VCaP (cell line): ENCODE data around the gene PRKAG3.
A peak's percentile ranks its signal among the peaks of the same experiment; 100 is the strongest.

Source experiments
- H3K27ac ChIP-seq: fragments of 450-650 bp; 2 replicates; pipeline ENCODE4 v1.5.1; 2017
- TF ChIP-seq, protein P1 (sequence below): fragments of 450-650 bp; conservative IDR thresholded peaks from 2 replicates; pipeline ENCODE4 v1.5.1; 2017; ENCODE audit warnings: mild to moderate bottlenecking, moderate library complexity

The PRKAG3 gene

GRCh38 chr2:218877891-218878290, 46.3 kb upstream of the PRKAG3 start:
- TF ChIP-seq, protein P1, sequence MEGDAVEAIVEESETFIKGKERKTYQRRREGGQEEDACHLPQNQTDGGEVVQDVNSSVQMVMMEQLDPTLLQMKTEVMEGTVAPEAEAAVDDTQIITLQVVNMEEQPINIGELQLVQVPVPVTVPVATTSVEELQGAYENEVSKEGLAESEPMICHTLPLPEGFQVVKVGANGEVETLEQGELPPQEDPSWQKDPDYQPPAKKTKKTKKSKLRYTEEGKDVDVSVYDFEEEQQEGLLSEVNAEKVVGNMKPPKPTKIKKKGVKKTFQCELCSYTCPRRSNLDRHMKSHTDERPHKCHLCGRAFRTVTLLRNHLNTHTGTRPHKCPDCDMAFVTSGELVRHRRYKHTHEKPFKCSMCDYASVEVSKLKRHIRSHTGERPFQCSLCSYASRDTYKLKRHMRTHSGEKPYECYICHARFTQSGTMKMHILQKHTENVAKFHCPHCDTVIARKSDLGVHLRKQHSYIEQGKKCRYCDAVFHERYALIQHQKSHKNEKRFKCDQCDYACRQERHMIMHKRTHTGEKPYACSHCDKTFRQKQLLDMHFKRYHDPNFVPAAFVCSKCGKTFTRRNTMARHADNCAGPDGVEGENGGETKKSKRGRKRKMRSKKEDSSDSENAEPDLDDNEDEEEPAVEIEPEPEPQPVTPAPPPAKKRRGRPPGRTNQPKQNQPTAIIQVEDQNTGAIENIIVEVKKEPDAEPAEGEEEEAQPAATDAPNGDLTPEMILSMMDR = no peak
- no peak overlapping the region for H3K27ac ChIP-seq

GRCh38 chr2:218877331-218877730, 45.7 kb upstream of the PRKAG3 start:
- TF ChIP-seq, protein P1 = no peak
- H3K27ac ChIP-seq = no peak overlapping the region

GRCh38 chr2:218876562-218877219, 45.1 kb upstream of the PRKAG3 start:
- TF ChIP-seq, protein P1 = peak; percentile 94
- no peak overlapping the region for H3K27ac ChIP-seq

- H3K27ac ChIP-seq = no peak overlapping the region
- TF ChIP-seq, protein P1 = no peak
Observed at GRCh38 chr2:218875692-218876246, 44.2 kb upstream of the PRKAG3 start.

DNA sequence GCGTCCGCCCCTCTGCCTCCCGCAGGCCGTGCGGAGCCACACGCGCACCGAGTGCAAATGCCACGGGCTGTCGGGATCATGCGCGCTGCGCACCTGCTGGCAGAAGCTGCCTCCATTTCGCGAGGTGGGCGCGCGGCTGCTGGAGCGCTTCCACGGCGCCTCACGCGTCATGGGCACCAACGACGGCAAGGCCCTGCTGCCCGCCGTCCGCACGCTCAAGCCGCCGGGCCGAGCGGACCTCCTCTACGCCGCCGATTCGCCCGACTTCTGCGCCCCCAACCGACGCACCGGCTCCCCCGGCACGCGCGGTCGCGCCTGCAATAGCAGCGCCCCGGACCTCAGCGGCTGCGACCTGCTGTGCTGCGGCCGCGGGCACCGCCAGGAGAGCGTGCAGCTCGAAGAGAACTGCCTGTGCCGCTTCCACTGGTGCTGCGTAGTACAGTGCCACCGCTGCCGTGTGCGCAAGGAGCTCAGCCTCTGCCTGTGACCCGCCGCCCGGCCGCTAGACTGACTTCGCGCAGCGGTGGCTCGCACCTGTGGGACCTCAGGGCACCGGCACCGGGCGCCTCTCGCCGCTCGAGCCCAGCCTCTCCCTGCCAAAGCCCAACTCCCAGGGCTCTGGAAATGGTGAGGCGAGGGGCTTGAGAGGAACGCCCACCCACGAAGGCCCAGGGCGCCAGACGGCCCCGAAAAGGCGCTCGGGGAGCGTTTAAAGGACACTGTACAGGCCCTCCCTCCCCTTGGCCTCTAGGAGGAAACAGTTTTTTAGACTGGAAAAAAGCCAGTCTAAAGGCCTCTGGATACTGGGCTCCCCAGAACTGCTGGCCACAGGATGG, 42.0 kb upstream of the PRKAG3 start:
- TF ChIP-seq, protein P1 = no peak
- H3K27ac ChIP-seq = no peak overlapping the region

- no peak overlapping the region for H3K27ac ChIP-seq
- TF ChIP-seq, protein P1 = no peak
Observed at GRCh38 chr2:218872645-218873358, 41.2 kb upstream of the PRKAG3 start.
